H9 (cell line): Measurements from ENCODE around the gene ITGA11. TPM values are rescaled to one million over a fixed set of nuclear protein-coding genes. Genes with fewer than 3 reads are reported as not detected.

Source experiments
- DNase-seq: peaks from one replicate; pipeline ENCODE4 v3.0.0-alpha.2; 2017
- H2AFZ ChIP-seq: one replicate; pipeline ENCODE4 v1.6.1; 2013; ENCODE audit warnings: mild to moderate bottlenecking, low read length, control low read depth, moderate library complexity
- H2AK5ac ChIP-seq: 2 replicates; pipeline ENCODE4 v1.6.1; 2013; ENCODE audit warnings: low read length, control low read depth, mixed read lengths; ENCODE audit not compliant: insufficient read length
- H2BK120ac ChIP-seq: one replicate; pipeline ENCODE4 v1.6.1; 2013; ENCODE audit warnings: low read depth, mild to moderate bottlenecking, low read length, control low read depth, inconsistent platforms; ENCODE audit not compliant: poor library complexity, severe bottlenecking
- H2BK12ac ChIP-seq: 2 replicates; pipeline ENCODE4 v1.6.1; 2013; ENCODE audit warnings: low read length, control low read depth, mixed read lengths, low read depth; ENCODE audit not compliant: insufficient read length
- H2BK15ac ChIP-seq: 2 replicates; pipeline ENCODE4 v1.6.1; 2013; ENCODE audit warnings: low read depth, low read length, control low read depth
- H2BK20ac ChIP-seq: one replicate; pipeline ENCODE4 v1.6.1; 2013; ENCODE audit warnings: low read depth, mild to moderate bottlenecking, low read length, control low read depth, inconsistent platforms; ENCODE audit not compliant: poor library complexity, severe bottlenecking
- H2BK5ac ChIP-seq: 2 replicates; pipeline ENCODE4 v1.6.1; 2013; ENCODE audit warnings: low read length, control low read depth, mixed read lengths; ENCODE audit not compliant: insufficient read length
- H3K14ac ChIP-seq: 2 replicates; pipeline ENCODE4 v1.6.1; 2013; ENCODE audit warnings: low read length, control low read depth; ENCODE audit not compliant: insufficient read depth
- H3K18ac ChIP-seq: 2 replicates; pipeline ENCODE4 v1.6.1; 2013; ENCODE audit warnings: low read depth, mild to moderate bottlenecking, mixed read lengths, low read length, control low read depth; ENCODE audit not compliant: insufficient read length
- H3K23ac ChIP-seq: 2 replicates; pipeline ENCODE4 v1.6.1; 2013; ENCODE audit warnings: low read length, control low read depth, mixed read lengths, low read depth; ENCODE audit not compliant: insufficient read length
- H3K23me2 ChIP-seq: 2 replicates; pipeline ENCODE4 v1.6.1; 2013; ENCODE audit warnings: low read depth, mild to moderate bottlenecking, mixed read lengths, low read length, control low read depth; ENCODE audit not compliant: insufficient read length, poor library complexity, severe bottlenecking
- H3K27ac ChIP-seq: 2 replicates; pipeline ENCODE4 v1.5.1; 2013; ENCODE audit warnings: low read length, control low read depth, mixed read lengths, low read depth; ENCODE audit not compliant: insufficient read length
- H3K27me3 ChIP-seq: 2 replicates; pipeline ENCODE4 v1.6.1; 2013; ENCODE audit warnings: low read length, control low read depth, inconsistent platforms; ENCODE audit not compliant: insufficient read depth
- H3K4ac ChIP-seq: 2 replicates; pipeline ENCODE4 v1.6.1; 2013; ENCODE audit warnings: low read depth, mild to moderate bottlenecking, control low read depth, inconsistent platforms, low read length, moderate library complexity
- H3K4me1 ChIP-seq: 2 replicates; pipeline ENCODE4 v1.6.1; 2013; ENCODE audit warnings: low read length, control low read depth, inconsistent platforms; ENCODE audit not compliant: insufficient read depth
- H3K4me2 ChIP-seq: 2 replicates; pipeline ENCODE4 v1.6.1; 2013; ENCODE audit warnings: low read length, control low read depth, mixed read lengths; ENCODE audit not compliant: insufficient read length, insufficient read depth
- H3K56ac ChIP-seq: 2 replicates; pipeline ENCODE4 v1.6.1; 2013; ENCODE audit warnings: low read depth, mild to moderate bottlenecking, mixed read lengths, low read length, control low read depth; ENCODE audit not compliant: insufficient read length
- H3K79me1 ChIP-seq: 2 replicates; pipeline ENCODE4 v1.6.1; 2013; ENCODE audit warnings: low read depth, mild to moderate bottlenecking, moderate library complexity, low read length, control low read depth, inconsistent platforms; ENCODE audit not compliant: insufficient read depth, poor library complexity, severe bottlenecking
- H3K79me2 ChIP-seq: 2 replicates; pipeline ENCODE4 v1.6.1; 2013; ENCODE audit warnings: low read length, control low read depth, inconsistent platforms; ENCODE audit not compliant: insufficient read depth
- H3K9ac ChIP-seq: 2 replicates; pipeline ENCODE4 v1.6.1; 2013; ENCODE audit warnings: low read length, control low read depth, mixed read lengths; ENCODE audit not compliant: insufficient read length; ENCODE audit errors: extremely low read depth
- H3K9me3 ChIP-seq: one replicate; pipeline ENCODE4 v1.6.1; 2013; ENCODE audit warnings: low read depth, low read length, inconsistent platforms; ENCODE audit not compliant: control insufficient read depth
- H3T11ph ChIP-seq: one replicate; pipeline ENCODE4 v1.6.1; 2013; ENCODE audit warnings: mild to moderate bottlenecking, low read length, control low read depth, inconsistent platforms
- H4K20me1 ChIP-seq: one replicate; pipeline ENCODE4 v1.6.1; 2013; ENCODE audit not compliant: control insufficient read depth, insufficient read length, insufficient read depth
- H4K5ac ChIP-seq: 2 replicates; pipeline ENCODE4 v1.6.1; 2013; ENCODE audit warnings: low read depth, mild to moderate bottlenecking, mixed read lengths, low read length, control low read depth; ENCODE audit not compliant: insufficient read length
- H4K8ac ChIP-seq: replicated peaks from 2 replicates; pipeline ENCODE4 v1.6.1; 2013; ENCODE audit warnings: low read length, control low read depth, mixed read lengths, low read depth; ENCODE audit not compliant: insufficient read length
- H4K91ac ChIP-seq: 2 replicates; pipeline ENCODE4 v1.6.1; 2013; ENCODE audit warnings: low read depth, mild to moderate bottlenecking, moderate library complexity, mixed read lengths, low read length, control low read depth; ENCODE audit not compliant: insufficient read length
- H3K27ac Mint-ChIP-seq, 3 experiments: 2 replicates in 2 of 3; 3 replicates in 1 of 3; pipeline ENCODE4 v1.8.0; 2020 to 2021; ENCODE audit warnings: mixed read lengths in 3 of 3, mild to moderate bottlenecking in 1 of 3, moderate library complexity in 1 of 3
- H3K27me3 Mint-ChIP-seq: 2 replicates; pipeline ENCODE4 v1.8.0; 2021; ENCODE audit warnings: low read depth, mild to moderate bottlenecking, moderate library complexity, mixed read lengths
- H3K36me3 Mint-ChIP-seq, 3 experiments: 2 replicates in 2 of 3; 3 replicates in 1 of 3; pipeline ENCODE4 v1.8.0; 2020 to 2021; ENCODE audit warnings: low read depth in 3 of 3, mixed read lengths in 3 of 3; ENCODE audit not compliant: insufficient read depth in 1 of 3
- H3K4me1 Mint-ChIP-seq, 2 experiments: 2 replicates each; pipeline ENCODE4 v1.8.0; 2020; ENCODE audit warnings: mixed read lengths in 2 of 2
- H3K4me3 Mint-ChIP-seq, 2 experiments: 2 replicates in 1 of 2; 3 replicates in 1 of 2; pipeline ENCODE4 v1.8.0; 2020 to 2021; ENCODE audit warnings: mild to moderate bottlenecking in 2 of 2, mixed read lengths in 2 of 2, moderate library complexity in 1 of 2
- H3K9me3 Mint-ChIP-seq, 2 experiments: 2 replicates in 1 of 2; 3 replicates in 1 of 2; pipeline ENCODE4 v1.8.0; 2020; ENCODE audit warnings: mild to moderate bottlenecking in 2 of 2, mixed read lengths in 2 of 2, moderate library complexity in 1 of 2
- WGBS: extraction: QIAGEN DNeasy Blood & Tissue Kit; methylation state at CpG from one replicate; pipeline ENCODE4 v1.1.7; 2013; ENCODE audit warnings: missing lambda C conversion rate, low lambda C conversion rate, mixed read lengths; ENCODE audit not compliant: insufficient read length; ENCODE audit errors: extremely low coverage; 5-methylcytosine and 5-hydroxymethylcytosine counted together
- total RNA-seq: library from RNA; stranded (reverse); gene quantifications from 2 replicates; pipeline ENCODE4 v1.2.1, GENCODE V29; 2021
- TF ChIP-seq, protein P1 (sequence below): fragments of 200-600 bp; sonication (generic); conservative IDR thresholded peaks from 3 replicates; pipeline ENCODE4 v1.8.0; 2021; ENCODE audit warnings: antibody characterized with exemption, mild to moderate bottlenecking

The ITGA11 gene
- total RNA-seq, 1 experiment from 2014 or later = 0.07 TPM

DNA sequence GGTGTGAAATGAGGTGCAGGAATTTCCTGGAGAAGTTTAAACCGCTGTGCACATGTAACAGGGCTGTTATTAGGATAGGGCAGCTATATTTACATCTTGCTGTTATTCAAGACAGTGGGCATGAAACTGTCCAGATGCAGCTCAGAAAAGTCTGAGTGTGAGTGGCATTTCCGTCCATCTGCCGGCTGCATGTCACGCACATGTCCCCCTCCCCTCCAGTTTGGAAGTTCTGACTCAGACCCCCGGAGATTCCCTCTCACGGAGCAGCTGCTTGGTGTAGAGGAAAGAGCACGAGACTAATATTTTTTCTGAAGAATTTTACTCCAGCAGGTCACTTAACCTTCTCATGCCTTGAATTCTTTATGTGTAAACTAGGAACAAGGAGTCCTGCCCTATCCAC lies 84.6 kb downstream of the ITGA11 start:
- Histone ChIP-seq H4K8ac (no peak overlapping the region), H3K27me3 (no peaks in the 10 kb centered on the region), H3K23me2 (no peaks in the 10 kb centered on the region), H2AFZ (no peak overlapping the region), H2BK20ac (no peak overlapping the region), H3K79me2 (no peaks in the 10 kb centered on the region), H2AK5ac (no peak overlapping the region), H3K9me3 (no peaks in the 10 kb centered on the region), H2BK12ac (no peak overlapping the region), H3K4ac (no peak overlapping the region), H3K56ac (no peak overlapping the region), H4K5ac (no peak overlapping the region), H2BK15ac (no peak overlapping the region), H3K23ac (no peak overlapping the region), H3K14ac (no peak overlapping the region), H3K27ac (no peak overlapping the region), H3K4me2 (no peak overlapping the region), H3K18ac (no peak overlapping the region), H3T11ph (no peak overlapping the region), H4K91ac (no peak overlapping the region), H3K9ac (no peak overlapping the region), H3K79me1 (no peaks in the 10 kb centered on the region), H2BK120ac (no peak overlapping the region), H4K20me1 (no peaks in the 10 kb centered on the region), H3K4me1 (no peaks in the 10 kb centered on the region), H2BK5ac (no peak overlapping the region)
- TF ChIP-seq, protein P1, sequence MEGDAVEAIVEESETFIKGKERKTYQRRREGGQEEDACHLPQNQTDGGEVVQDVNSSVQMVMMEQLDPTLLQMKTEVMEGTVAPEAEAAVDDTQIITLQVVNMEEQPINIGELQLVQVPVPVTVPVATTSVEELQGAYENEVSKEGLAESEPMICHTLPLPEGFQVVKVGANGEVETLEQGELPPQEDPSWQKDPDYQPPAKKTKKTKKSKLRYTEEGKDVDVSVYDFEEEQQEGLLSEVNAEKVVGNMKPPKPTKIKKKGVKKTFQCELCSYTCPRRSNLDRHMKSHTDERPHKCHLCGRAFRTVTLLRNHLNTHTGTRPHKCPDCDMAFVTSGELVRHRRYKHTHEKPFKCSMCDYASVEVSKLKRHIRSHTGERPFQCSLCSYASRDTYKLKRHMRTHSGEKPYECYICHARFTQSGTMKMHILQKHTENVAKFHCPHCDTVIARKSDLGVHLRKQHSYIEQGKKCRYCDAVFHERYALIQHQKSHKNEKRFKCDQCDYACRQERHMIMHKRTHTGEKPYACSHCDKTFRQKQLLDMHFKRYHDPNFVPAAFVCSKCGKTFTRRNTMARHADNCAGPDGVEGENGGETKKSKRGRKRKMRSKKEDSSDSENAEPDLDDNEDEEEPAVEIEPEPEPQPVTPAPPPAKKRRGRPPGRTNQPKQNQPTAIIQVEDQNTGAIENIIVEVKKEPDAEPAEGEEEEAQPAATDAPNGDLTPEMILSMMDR = no peak
- Mint-ChIP-seq H3K9me3 (no peaks in the 10 kb centered on the region), H3K4me1 (peaks cover 9 to 22% of the 10 kb centered on the region in 2 experiments), H3K4me3 (no peak overlapping the region), H3K27ac (peak overlapping the region in 1 of 3 experiments; percentile 49; a peak in 1 of 7 replicates), H3K27me3 (no peaks in the 10 kb centered on the region; the same call in none of the 2 replicates), H3K36me3 (no peaks in the 10 kb centered on the region)
- no CpG with 5 or more reads among the region's 7 CpGs for WGBS
- no peak for DNase-seq
